Endothelial cell of umbilical vein (primary cell): Measurements from ENCODE around the gene FYTTD1. TPM values are rescaled to one million over a fixed set of nuclear protein-coding genes. Genes with fewer than 3 reads are reported as not detected.

Experiments
- BruUV-seq: library from RNA; stranded (reverse); fragments of 400-500 nt; replicated peaks from 2 replicates; lab custom pipeline; 2021; lab: Mats Ljungman, UMichigan
- CTCF ChIA-PET: fragments of 300-600, 350-600 bp; sonication (Branson Sonifier 250); formaldehyde crosslinking; loops from one replicate; lab custom pipeline; 2021; ENCODE audit warnings: antibody characterized with exemption, inconsistent platforms; lab: Charles Lee
- POLR2A ChIA-PET: fragments of 300-600, 350-600 bp; sonication (Branson Sonifier 250); formaldehyde crosslinking; loops from one replicate; lab custom pipeline; 2021; ENCODE audit warnings: antibody characterized with exemption, inconsistent platforms; lab: Charles Lee
- DNase-seq: peaks from one replicate; pipeline ENCODE4 v3.0.0-alpha.2; 2011; ENCODE audit warnings: low read depth, low spot score
- FAIRE-seq: peaks from 2 replicates; lab custom pipeline; 2011; peaks lifted over from hg19 to GRCh38; lab: Jason Lieb, UNC
- H2AFZ ChIP-seq: 2 replicates; pipeline ENCODE4 v1.6.0; 2012; ENCODE audit warnings: low read depth, low read length, control low read depth, inconsistent platforms
- H3K27ac ChIP-seq: 2 replicates; pipeline ENCODE4 v1.5.1; 2011; ENCODE audit warnings: low read depth, mild to moderate bottlenecking, control low read depth, low read length, moderate library complexity; ENCODE audit not compliant: insufficient read depth
- H3K27me3 ChIP-seq, 2 experiments: 2 replicates each; pipeline versions ENCODE4 v1.6.0 to v1.6.1; 2011; ENCODE audit warnings: low read length in 2 of 2, mixed read lengths in 1 of 2; ENCODE audit not compliant: control insufficient read depth in 2 of 2, insufficient read depth in 2 of 2
- H3K36me3 ChIP-seq, 2 experiments: 2 replicates in 1 of 2; 3 replicates in 1 of 2; pipeline ENCODE4 v1.5.1; 2011; ENCODE audit warnings: low read length in 2 of 2, mild to moderate bottlenecking in 1 of 2, moderate library complexity in 1 of 2; ENCODE audit not compliant: control insufficient read depth in 2 of 2, insufficient read depth in 2 of 2; ENCODE audit errors: extremely low read depth in 1 of 2
- H3K4me1 ChIP-seq: 3 replicates; pipeline ENCODE4 v1.5.1; 2011; ENCODE audit warnings: mild to moderate bottlenecking, low read length; ENCODE audit not compliant: control insufficient read depth, insufficient read depth; ENCODE audit errors: extremely low read depth
- H3K4me2 ChIP-seq: 2 replicates; pipeline ENCODE4 v1.6.1; 2011; ENCODE audit warnings: low read length, control low read depth, mixed read lengths; ENCODE audit not compliant: insufficient read depth
- H3K4me3 ChIP-seq, 3 experiments: fragments of 200-600 bp in 1 of 3; sonication (generic), shearing (Covaris generic) in 1 of 3; replicated peaks in 1 of 3; 2 replicates each; pipeline ENCODE4 v1.5.1; 2011 to 2016; ENCODE audit warnings: control low read depth in 3 of 3, low read length in 3 of 3, mild to moderate bottlenecking in 2 of 3, inconsistent platforms in 1 of 3, low read depth in 1 of 3, moderate library complexity in 1 of 3; ENCODE audit not compliant: insufficient read depth in 1 of 3
- H3K79me2 ChIP-seq: 2 replicates; pipeline ENCODE4 v1.6.0; 2012; ENCODE audit warnings: low read length, inconsistent platforms; ENCODE audit not compliant: control insufficient read depth, insufficient read depth
- H3K9ac ChIP-seq: replicated peaks from 2 replicates; pipeline ENCODE3; 2011; ENCODE audit warnings: low read length, control low read depth; ENCODE audit not compliant: insufficient read depth; ENCODE audit errors: extremely low read depth
- H3K9me1 ChIP-seq: replicated peaks from 3 replicates; pipeline ENCODE4 v1.6.0; 2011; ENCODE audit warnings: mild to moderate bottlenecking, low read length; ENCODE audit not compliant: control insufficient read depth, insufficient read depth; ENCODE audit errors: extremely low read depth
- H3K9me3 ChIP-seq: replicated peaks from 2 replicates; pipeline ENCODE4 v1.5.1; 2012; ENCODE audit warnings: low read length, inconsistent platforms; ENCODE audit not compliant: control insufficient read depth, insufficient read depth
- H4K20me1 ChIP-seq: replicated peaks from 2 replicates; pipeline ENCODE3; 2011; ENCODE audit warnings: mild to moderate bottlenecking, low read length; ENCODE audit not compliant: control insufficient read depth, insufficient read depth; ENCODE audit errors: extremely low read depth
- CTCF ChIP-seq, 2 donors: IDR thresholded peaks; 1 replicate in 1 of 2; 2 replicates in 1 of 2; pipeline ENCODE4 v1.5.1; 2011; ENCODE audit warnings: low read length in 2 of 2, mild to moderate bottlenecking in 2 of 2, moderate library complexity in 2 of 2, control low read depth in 1 of 2, inconsistent platforms in 1 of 2, low read depth in 1 of 2; ENCODE audit not compliant: insufficient read depth in 1 of 2; ENCODE audit errors: extremely low read depth in 1 of 2
- EZH2 ChIP-seq: IDR thresholded peaks from 2 replicates; pipeline ENCODE4 v1.6.1; 2012; ENCODE audit warnings: borderline replicate concordance, low read depth, mild to moderate bottlenecking, moderate library complexity, low read length, inconsistent platforms; ENCODE audit not compliant: severe bottlenecking
- FOS ChIP-seq: IDR thresholded peaks from 2 replicates; pipeline ENCODE4 v1.6.1; 2011; ENCODE audit warnings: mild to moderate bottlenecking, low read length, moderate library complexity, borderline replicate concordance; ENCODE audit not compliant: insufficient read depth
- GATA2 ChIP-seq: IDR thresholded peaks from 2 replicates; pipeline ENCODE4 v1.7.0; 2011; ENCODE audit warnings: low read depth, mild to moderate bottlenecking, moderate library complexity, mixed read lengths, low read length; ENCODE audit not compliant: insufficient read length, insufficient read depth
- JUN ChIP-seq: IDR thresholded peaks from 2 replicates; pipeline ENCODE4 v1.6.1; 2011; ENCODE audit warnings: borderline replicate concordance, low read depth; ENCODE audit not compliant: insufficient read length, insufficient read depth
- MAX ChIP-seq: IDR thresholded peaks from 2 replicates; pipeline ENCODE4 v1.6.1; 2011; ENCODE audit not compliant: insufficient read depth, insufficient read length
- MYC ChIP-seq: IDR thresholded peaks from one replicate; pipeline ENCODE4 v1.6.1; 2011; ENCODE audit warnings: mild to moderate bottlenecking, low read depth, low read length
- POLR2A ChIP-seq: IDR thresholded peaks from 2 replicates; pipeline ENCODE4 v1.6.1; 2012; ENCODE audit warnings: low read depth, mild to moderate bottlenecking, control low read depth, low read length
- POLR2AphosphoS5 ChIP-seq: IDR thresholded peaks from 2 replicates; pipeline ENCODE4 v1.6.1; 2012; ENCODE audit warnings: low read depth, mild to moderate bottlenecking, control low read depth, low read length, moderate library complexity; ENCODE audit not compliant: insufficient read depth
- dilution Hi-C: fragments of 300-500 bp; cut with MboI; formaldehyde crosslinking; loops from one replicate; pipeline ENCODE4 v1.15.0; 2019; ENCODE audit warnings: low sequenced_read_pairs; ENCODE audit not compliant: extremely low pct_ligation_motif_present
- intact Hi-C: fragments of 100-400 bp; cut with micrococcal nuclease; formaldehyde crosslinking; loops from one replicate; pipeline ENCODE4 v1.10.0; 2022
- polyA plus RNA-seq, 4 experiments: library from polyadenylated mRNA; depleted of rRNA in 3 of 4; stranded (reverse) in 3 of 4; unstranded in 1 of 4; fragments of >200 nt; gene quantifications; 2 replicates each; pipeline versions ENCODE4 v1.2.1 to v1.2.3, GENCODE V29; 2011 to 2012; ENCODE audit warnings: missing spikeins in 1 of 4
- total RNA-seq: library from RNA; stranded (reverse); gene quantifications from 2 replicates; pipeline ENCODE4 v1.2.3, GENCODE V29; 2021

FYTTD1 gene
- total and polyA plus RNA-seq, 2 donors (not counting 3 experiments of a cell fraction or from before 2014, with no cell fraction given): 8.9 to 52.3 TPM

- intact Hi-C loops: no loop called here
- Histone ChIP-seq H3K9me1 (no peaks in the 10 kb centered on the region), H3K79me2 (peaks cover 21% of the 10 kb centered on the region), H3K4me1 (peaks cover 15% of the 10 kb centered on the region), H3K27me3 (no peaks in the 10 kb centered on the region), H3K9ac (no peak overlapping the region), H3K27ac (no peak overlapping the region), H3K36me3 (peaks cover 0 to 13% of the 10 kb centered on the region in 2 experiments), H4K20me1 (no peaks in the 10 kb centered on the region), H2AFZ (no peak overlapping the region), H3K4me3 (no peak overlapping the region), H3K9me3 (no peaks in the 10 kb centered on the region), H3K4me2 (no peak overlapping the region)
- POLR2A ChIA-PET: no interaction called here
- no peak for FAIRE-seq
- DNase-seq: no peak
- dilution Hi-C loops: no loop called here
- no TSS peak for BruUV-seq
- no peak for TF ChIP-seq GATA2
- no peak for TF ChIP-seq EZH2
- no peak for TF ChIP-seq MAX
- no peak for TF ChIP-seq POLR2AphosphoS5
- TF ChIP-seq FOS: no peak
- TF ChIP-seq POLR2A: no peak
- no peak for TF ChIP-seq JUN
- TF ChIP-seq MYC: no peak
- no peak for TF ChIP-seq CTCF (IDR thresholded peaks at IDR 0.05; ENCODE audit: extremely low read depth in 1 of 2, insufficient read depth in 1 of 2, low read depth in 1 of 2, low read length in 2 of 2)
- CTCF ChIA-PET: interaction anchor here (0.9 to 1.7 kb wide), 3 partner anchors 10 to 222 kb away, joined by 3 to 4 read pairs (median 3); no protein-coding TSS in a partner anchor
Observed at GRCh38 chr3:197820550-197821335, 71.1 kb downstream of the FYTTD1 start.
